Lower leg skin (tissue), 4 donors: ENCODE results near the gene SH3GLB2. TPM values are rescaled to one million over a fixed set of nuclear protein-coding genes. Genes with fewer than 3 reads are reported as not detected.

Experiments used
- DNase-seq, 2 donors: peaks; one replicate each; pipeline ENCODE4 v3.0.0-alpha.2; 2019; ENCODE audit warnings: low spot score in 2 of 2
- H3K4me3 ChIP-seq: fragments of 200-600 bp; sonication (generic); 2 replicates; pipeline ENCODE4 v1.5.1; 2017; ENCODE audit warnings: mild to moderate bottlenecking, low read depth; ENCODE audit not compliant: poor library complexity, severe bottlenecking
- POLR2A ChIP-seq, 2 donors: fragments of 450-650 bp; IDR thresholded peaks; one replicate each; pipeline ENCODE4 v1.6.1; 2016 to 2017; ENCODE audit warnings: antibody characterized with exemption in 2 of 2, mild to moderate bottlenecking in 1 of 2, moderate library complexity in 1 of 2
- WGBS, 2 donors: methylation state at CpG; one replicate each; pipeline ENCODE4 v1.1.5; 2018; 5-methylcytosine and 5-hydroxymethylcytosine counted together
- intact Hi-C: fragments of 100-400 bp; cut with DNase I; formaldehyde crosslinking; loops from one replicate; pipeline ENCODE4 v1.15.0; 2023; ENCODE audit warnings: low total_unique reads
- total RNA-seq, 4 donors: library from RNA; depleted of rRNA; stranded (reverse); fragments of >200 nt; gene quantifications; one replicate each; pipeline ENCODE4 v1.1.0, GENCODE V29; 2016
- TF ChIP-seq, protein P1 (sequence below), 3 donors: fragments of 450-650 bp; IDR thresholded peaks; one replicate each; pipeline ENCODE4 v1.5.1; 2016; ENCODE audit warnings: antibody characterized with exemption in 3 of 3, mild to moderate bottlenecking in 3 of 3, moderate library complexity in 2 of 3

The SH3GLB2 gene
- total RNA-seq, 4 donors from 2014 or later, result 177 to 378 (median 207) TPM

DNA sequence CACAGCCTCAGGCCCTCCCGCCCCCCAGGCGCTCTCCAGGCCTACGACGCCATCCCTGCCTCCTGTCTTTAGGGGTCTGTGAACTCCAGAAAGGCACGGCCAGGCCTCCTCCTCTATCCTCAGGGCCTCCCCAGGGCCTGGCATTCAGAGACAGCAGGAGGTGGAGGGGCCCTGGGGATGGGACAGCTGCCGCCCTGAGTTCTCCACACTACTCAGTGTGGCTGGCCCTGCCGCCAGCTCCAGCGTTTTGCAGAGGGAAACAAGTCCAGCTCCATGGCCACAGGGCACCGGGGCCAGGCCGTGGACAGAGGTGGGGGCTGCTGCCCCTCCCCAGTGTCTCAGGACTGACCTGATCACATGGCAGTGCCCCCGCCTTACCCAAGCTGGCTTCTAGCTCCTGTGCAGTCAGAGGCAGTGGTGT lies 16.4 kb downstream of the SH3GLB2 start:
- DNase-seq, result no peak

DNA sequence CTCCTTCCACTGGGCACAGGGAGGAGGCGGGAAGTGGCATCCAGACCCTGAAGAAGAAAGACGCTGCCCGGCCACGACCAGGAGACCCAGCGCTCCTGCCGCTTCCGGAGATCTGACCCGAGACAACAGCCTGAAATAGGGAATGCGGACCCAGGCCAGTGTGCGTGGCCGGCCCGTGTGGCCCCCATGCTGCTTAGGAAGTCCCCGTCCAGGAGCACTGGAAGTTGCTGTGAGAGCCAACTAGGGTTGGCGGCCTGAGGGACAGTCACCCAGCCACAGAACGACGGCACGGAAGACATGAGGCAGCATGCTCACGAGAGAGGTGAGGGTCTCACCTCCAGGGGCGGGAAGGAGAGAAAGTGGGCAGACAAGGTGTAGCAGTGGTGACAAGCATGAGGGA lies 17.0 kb downstream of the SH3GLB2 start:
- 90 to 93% methylated on average over 19 of the region's 19 CpGs for WGBS, 2 donors
- DNase-seq, result no peak

More for the DNA sequence above, 16.4 kb downstream of the SH3GLB2 start:
- TF ChIP-seq POLR2A (IDR thresholded peaks at IDR 0.05), result no peak
- TF ChIP-seq, protein P1, sequence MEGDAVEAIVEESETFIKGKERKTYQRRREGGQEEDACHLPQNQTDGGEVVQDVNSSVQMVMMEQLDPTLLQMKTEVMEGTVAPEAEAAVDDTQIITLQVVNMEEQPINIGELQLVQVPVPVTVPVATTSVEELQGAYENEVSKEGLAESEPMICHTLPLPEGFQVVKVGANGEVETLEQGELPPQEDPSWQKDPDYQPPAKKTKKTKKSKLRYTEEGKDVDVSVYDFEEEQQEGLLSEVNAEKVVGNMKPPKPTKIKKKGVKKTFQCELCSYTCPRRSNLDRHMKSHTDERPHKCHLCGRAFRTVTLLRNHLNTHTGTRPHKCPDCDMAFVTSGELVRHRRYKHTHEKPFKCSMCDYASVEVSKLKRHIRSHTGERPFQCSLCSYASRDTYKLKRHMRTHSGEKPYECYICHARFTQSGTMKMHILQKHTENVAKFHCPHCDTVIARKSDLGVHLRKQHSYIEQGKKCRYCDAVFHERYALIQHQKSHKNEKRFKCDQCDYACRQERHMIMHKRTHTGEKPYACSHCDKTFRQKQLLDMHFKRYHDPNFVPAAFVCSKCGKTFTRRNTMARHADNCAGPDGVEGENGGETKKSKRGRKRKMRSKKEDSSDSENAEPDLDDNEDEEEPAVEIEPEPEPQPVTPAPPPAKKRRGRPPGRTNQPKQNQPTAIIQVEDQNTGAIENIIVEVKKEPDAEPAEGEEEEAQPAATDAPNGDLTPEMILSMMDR (IDR thresholded peaks at IDR 0.05), result no peak
- 87 to 92% methylated on average over 9 of the region's 11 CpGs for WGBS, 2 donors
- no peak overlapping the region for H3K4me3 ChIP-seq
- intact Hi-C loops, result no loop called here

DNA sequence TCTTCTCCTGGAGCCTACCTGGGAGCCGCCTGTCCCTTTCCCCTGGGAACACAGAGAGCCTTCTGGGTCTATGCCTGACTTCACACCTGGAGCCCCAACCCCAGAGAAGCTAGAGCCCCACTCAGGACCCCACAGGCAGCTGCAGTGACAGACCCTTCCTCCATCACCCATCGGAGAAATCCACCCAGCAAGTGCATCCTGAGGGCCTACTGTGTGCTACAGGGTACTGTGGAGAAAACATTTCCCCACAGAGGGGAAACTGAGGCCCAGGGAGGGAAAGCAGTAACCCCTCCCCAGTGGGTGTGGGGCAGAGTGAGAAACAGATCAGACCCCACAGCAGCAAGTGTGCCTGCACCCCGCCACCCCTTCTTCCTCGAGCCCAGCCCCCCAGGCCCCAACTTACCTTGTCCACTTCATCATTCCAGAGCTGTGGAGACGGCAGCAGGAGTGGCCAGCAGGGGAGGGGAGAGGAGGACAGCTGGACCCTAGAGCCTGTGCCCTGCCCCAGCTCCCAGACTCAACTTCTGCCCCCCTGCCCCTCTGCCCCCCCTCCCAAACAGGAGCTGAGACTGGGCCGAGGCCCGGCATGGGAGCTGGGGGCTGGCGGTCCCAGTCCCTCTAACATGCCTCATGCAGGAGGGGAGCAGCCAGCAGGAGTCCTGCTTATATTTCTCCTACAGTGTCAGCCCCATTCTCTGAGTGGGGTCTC lies 17.7 kb downstream of the SH3GLB2 start:
- H3K4me3 ChIP-seq, result no peak overlapping the region
- no peak for TF ChIP-seq POLR2A (IDR thresholded peaks at IDR 0.05)
- TF ChIP-seq, protein P1 (IDR thresholded peaks at IDR 0.05), result no peak
- DNase-seq, result no peak
- 91 to 93% methylated on average over 6 to 8 of the region's 8 CpGs for WGBS, 2 donors
- intact Hi-C loops, result no loop called here

More for the DNA sequence above, 17.0 kb downstream of the SH3GLB2 start:
- TF ChIP-seq, protein P1 (IDR thresholded peaks at IDR 0.05), result no peak
- TF ChIP-seq POLR2A (IDR thresholded peaks at IDR 0.05), result no peak
- H3K4me3 ChIP-seq, result no peak overlapping the region
- intact Hi-C loops, result no loop called here

DNA sequence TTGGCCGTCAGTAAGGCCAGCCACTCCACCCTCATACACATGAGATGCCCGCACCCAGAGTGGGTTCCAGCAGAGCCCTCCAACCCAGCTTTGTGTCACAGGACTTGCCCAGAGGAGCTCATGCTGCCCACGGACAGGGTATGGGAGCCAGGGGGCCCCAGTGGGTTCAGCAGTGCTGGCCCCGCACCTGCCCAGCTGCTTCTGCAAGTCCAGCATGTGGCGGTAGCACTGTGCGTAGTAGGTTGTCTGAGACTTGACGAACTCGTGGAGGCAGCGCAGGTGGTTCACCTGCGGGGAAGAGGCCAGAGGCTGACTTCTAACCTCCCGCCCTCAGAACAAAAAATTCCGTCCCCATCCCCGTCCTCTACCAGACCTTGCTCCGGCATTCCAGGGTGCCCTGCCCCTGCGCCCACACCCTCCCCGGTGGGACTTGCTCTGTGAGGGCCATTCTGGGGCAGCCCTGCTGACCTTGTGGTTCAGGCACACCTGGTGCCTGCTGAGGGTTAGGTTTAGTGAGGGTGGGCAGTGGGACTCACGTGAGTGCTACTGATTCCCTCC lies 18.5 kb downstream of the SH3GLB2 start:
- WGBS, 2 donors, result 87 to 88% methylated on average over 16 to 17 of the region's 17 CpGs
- no peak overlapping the region for H3K4me3 ChIP-seq
- intact Hi-C loops, result loop anchor here (10.0 kb wide), 1 partner anchor 1515 kb away; no protein-coding TSS in a partner anchor
- no peak for DNase-seq
- TF ChIP-seq, protein P1 (IDR thresholded peaks at IDR 0.05), result no peak
- TF ChIP-seq POLR2A (IDR thresholded peaks at IDR 0.05), result no peak

DNA sequence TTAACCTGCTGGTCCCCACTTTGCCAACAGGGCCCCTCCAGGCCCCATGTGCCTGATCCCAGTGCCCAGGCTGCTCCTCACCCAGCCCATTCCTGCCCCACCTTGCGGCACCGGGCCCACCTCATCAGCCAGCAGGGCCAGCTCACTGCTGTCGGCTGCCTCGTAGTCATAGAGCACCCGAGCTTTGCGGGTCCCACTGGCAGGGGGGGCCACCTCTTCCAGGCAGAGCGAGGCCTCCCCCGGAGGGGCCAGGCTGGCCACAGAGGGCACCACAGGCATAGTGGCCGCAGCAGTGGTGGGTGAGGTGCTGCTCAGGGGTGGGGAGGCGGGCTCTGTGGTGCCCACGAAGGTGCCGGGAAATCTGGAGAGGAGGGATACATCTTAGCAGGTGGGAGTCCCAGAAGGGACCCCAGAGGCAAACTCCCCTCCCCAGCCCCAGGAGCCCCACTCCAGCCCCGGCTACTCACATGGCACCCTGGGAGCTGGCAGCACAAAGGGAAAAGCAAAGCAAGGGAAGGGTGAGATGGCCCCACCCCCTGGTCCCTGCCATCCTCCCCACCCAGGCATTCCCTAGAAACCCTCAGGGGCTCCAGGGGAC lies 19.0 kb downstream of the SH3GLB2 start:
- 75 to 77% methylated on average over 12 of the region's 13 CpGs for WGBS, 2 donors
- TF ChIP-seq, protein P1 (IDR thresholded peaks at IDR 0.05), result no peak
- no peak for TF ChIP-seq POLR2A (IDR thresholded peaks at IDR 0.05)
- H3K4me3 ChIP-seq, result no peak overlapping the region
- intact Hi-C loops, result loop anchor here (10.0 kb wide), 1 partner anchor 1514 kb away; no protein-coding TSS in a partner anchor
- no peak for DNase-seq
